ENCODE results near the gene DNER.

GRCh38 chr2:229521576-229521975 is 192.8 kb downstream of the DNER start:
- no peak for TF ChIP-seq EZH2 (IDR thresholded peaks at IDR 0.05; ENCODE audit: insufficient read depth, poor library complexity, severe bottlenecking)
- TF ChIP-seq EZH2phosphoT487 (IDR thresholded peaks at IDR 0.05; ENCODE audit: insufficient read depth, low read depth), result no peak

Measured in GM23248 (cell line).